GM23338 (cell line): Measurements from ENCODE around the gene TMA16. TPM values are rescaled to one million over a fixed set of nuclear protein-coding genes. Genes with fewer than 3 reads are reported as not detected.

Experiments
- ATAC-seq: fragments of 200-7000 bp; cut with Tn5 transposase; 3 replicates; pipeline ENCODE4 v1.9.1; 2020
- DNase-seq: peaks from one replicate; pipeline ENCODE4 v3.0.0-alpha.2; 2015; ENCODE audit warnings: low spot score
- H2AFZ ChIP-seq: fragments of 200-600 bp; sonication (generic); 2 replicates; pipeline ENCODE4 v1.8.0; 2016; ENCODE audit warnings: antibody characterized with exemption, mild to moderate bottlenecking, moderate library complexity
- H3F3A ChIP-seq: fragments of 200-600 bp; sonication (generic); replicated peaks from 2 replicates; pipeline ENCODE4 v1.8.0; 2017; ENCODE audit warnings: antibody characterized with exemption, mixed run types, low read depth
- H3K27ac ChIP-seq: fragments of 200-600 bp; sonication (generic); 2 replicates; pipeline ENCODE4 v1.6.1; 2016; ENCODE audit warnings: low read depth
- H3K27me3 ChIP-seq: fragments of 200-600 bp; sonication (generic); 2 replicates; pipeline ENCODE4 v1.8.0; 2016; ENCODE audit warnings: mild to moderate bottlenecking, mixed run types, moderate library complexity; ENCODE audit not compliant: insufficient read depth
- H3K36me3 ChIP-seq: fragments of 200-600 bp; sonication (generic); 2 replicates; pipeline ENCODE4 v1.8.0; 2016; ENCODE audit warnings: mild to moderate bottlenecking; ENCODE audit not compliant: insufficient read depth
- H3K4me1 ChIP-seq: fragments of 200-600 bp; sonication (generic); 2 replicates; pipeline ENCODE4 v1.8.0; 2016; ENCODE audit warnings: mild to moderate bottlenecking, moderate library complexity; ENCODE audit not compliant: insufficient read depth
- H3K4me2 ChIP-seq: fragments of 200-600 bp; sonication (generic); 2 replicates; pipeline ENCODE4 v1.7.1; 2017; ENCODE audit warnings: mixed run types
- H3K4me3 ChIP-seq: fragments of 200-600 bp; sonication (generic); 2 replicates; pipeline ENCODE4 v1.6.1; 2016; ENCODE audit warnings: mixed run types
- H3K79me2 ChIP-seq: fragments of 200-600 bp; sonication (generic); replicated peaks from 2 replicates; pipeline ENCODE4 v1.8.0; 2017; ENCODE audit warnings: mild to moderate bottlenecking; ENCODE audit not compliant: insufficient read depth
- H3K9me2 ChIP-seq: fragments of 200-600 bp; sonication (generic); 2 replicates; pipeline ENCODE4 v1.8.0; 2017; ENCODE audit not compliant: insufficient read depth
- H4K20me1 ChIP-seq: fragments of 200-600 bp; sonication (generic); replicated peaks from 2 replicates; pipeline ENCODE4 v1.8.0; 2017; ENCODE audit warnings: mild to moderate bottlenecking; ENCODE audit not compliant: insufficient read depth
- H3K27ac Mint-ChIP-seq: 2 replicates; pipeline ENCODE4 v1.8.0; 2020; ENCODE audit warnings: inconsistent platforms, mild to moderate bottlenecking, moderate library complexity, mixed read lengths
- H3K27me3 Mint-ChIP-seq: 3 replicates; pipeline ENCODE4 v1.8.0; 2022; ENCODE audit warnings: low read depth, mild to moderate bottlenecking, moderate library complexity, mixed read lengths, inconsistent platforms; ENCODE audit not compliant: insufficient read depth, poor library complexity
- H3K36me3 Mint-ChIP-seq: 3 replicates; pipeline ENCODE4 v1.8.0; 2021; ENCODE audit warnings: low read depth, mild to moderate bottlenecking, inconsistent platforms, moderate library complexity, mixed read lengths
- H3K4me1 Mint-ChIP-seq: 3 replicates; pipeline ENCODE4 v1.8.0; 2020; ENCODE audit warnings: mild to moderate bottlenecking, inconsistent platforms, mixed read lengths
- H3K4me3 Mint-ChIP-seq: 3 replicates; pipeline ENCODE4 v1.8.0; 2021; ENCODE audit warnings: moderate library complexity, mild to moderate bottlenecking, inconsistent platforms, mixed read lengths
- H3K9me3 Mint-ChIP-seq: 3 replicates; pipeline ENCODE4 v1.8.0; 2020; ENCODE audit warnings: moderate library complexity, mild to moderate bottlenecking, inconsistent platforms, mixed read lengths
- CREB1 ChIP-seq: fragments of 250-450 bp; sonication (Bioruptor Pico); IDR thresholded peaks from 2 replicates; pipeline ENCODE4 v1.5.0; 2020; ENCODE audit warnings: low read depth, mild to moderate bottlenecking, moderate library complexity
- NANOG ChIP-seq: IDR thresholded peaks from 2 replicates; pipeline ENCODE4 v1.6.1; 2016; ENCODE audit warnings: antibody characterized with exemption, borderline replicate concordance
- POLR2AphosphoS5 ChIP-seq: IDR thresholded peaks from 2 replicates; pipeline ENCODE4 v1.6.1; 2016; ENCODE audit warnings: antibody characterized with exemption, low read depth
- REST ChIP-seq: IDR thresholded peaks from one replicate; pipeline ENCODE4 v1.6.1; 2018; ENCODE audit warnings: antibody characterized with exemption; ENCODE audit not compliant: unreplicated experiment
- ZNF331 ChIP-seq: fragments of 250-450 bp; sonication (Bioruptor Pico); IDR thresholded peaks from 2 replicates; pipeline ENCODE4 v1.5.0; 2020; ENCODE audit warnings: low read depth, mild to moderate bottlenecking, moderate library complexity
- polyA plus RNA-seq: library from polyadenylated mRNA; unstranded; fragments of >200 nt; fragmentation: Nextera tagmentation; extraction: Ambion mirVana; gene quantifications from 2 replicates; pipeline ENCODE4 v1.2.1, GENCODE V29; 2016
- total RNA-seq: library from RNA; depleted of rRNA; stranded (reverse); fragments of >200 nt; shearing (Covaris generic); gene quantifications from 2 replicates; pipeline ENCODE4 v1.2.3, GENCODE V29; 2014

TMA16 gene
- total and polyA plus RNA-seq, 2 experiments from 2014 or later, result 46.4 to 96.1 TPM

DNA sequence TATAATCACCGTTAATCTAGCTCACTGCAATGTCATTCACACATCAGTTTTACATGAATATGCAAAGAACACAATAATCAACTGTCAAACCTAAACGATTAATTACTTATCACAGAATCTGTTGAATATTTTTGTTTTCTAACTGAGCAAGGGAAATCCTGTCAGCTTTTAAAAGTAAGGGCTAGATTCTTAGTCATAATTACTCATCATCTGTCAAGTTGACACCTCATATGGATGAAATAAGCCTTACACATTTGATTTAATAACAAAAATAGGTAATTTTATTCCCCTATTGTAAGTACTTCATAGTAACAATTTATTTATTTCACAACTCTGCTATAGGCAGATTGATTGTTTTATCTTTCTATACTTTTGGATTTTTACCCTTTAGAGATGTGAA lies 32.7 kb downstream of the TMA16 start:
- Histone ChIP-seq H3K4me3 (no peak overlapping the region), H2AFZ (no peak overlapping the region), H3F3A (no peaks in the 10 kb centered on the region), H3K36me3 (peaks cover 23% of the 10 kb centered on the region), H3K4me1 (peaks cover 11% of the 10 kb centered on the region; the same call in 1 of the 2 replicates), H3K9me2 (no peaks in the 10 kb centered on the region), H3K79me2 (no peaks in the 10 kb centered on the region), H3K27me3 (no peaks in the 10 kb centered on the region), H4K20me1 (no peaks in the 10 kb centered on the region), H3K27ac (no peak overlapping the region), H3K4me2 (no peak overlapping the region)
- no peaks in the 10 kb centered on the region for H3K27me3 Mint-ChIP-seq
- no peak overlapping the region for H3K4me3 Mint-ChIP-seq
- no peaks in the 10 kb centered on the region for H3K9me3 Mint-ChIP-seq
- H3K4me1 Mint-ChIP-seq, result peaks cover 6% of the 10 kb centered on the region; the same call in 1 of the 3 replicates
- H3K36me3 Mint-ChIP-seq, result peaks cover 42% of the 10 kb centered on the region; the same call in 2 of the 3 replicates
- no peak for ATAC-seq
- TF ChIP-seq ZNF331 (CRISPR knock-in tag) (no peak), NANOG (no peak), CREB1 (CRISPR knock-in tag) (no peak)
- no peak for DNase-seq
- no peak overlapping the region for H3K27ac Mint-ChIP-seq

GRCh38 chr4:163528653-163529052 lies 34.2 kb downstream of the TMA16 start:
- Mint-ChIP-seq H3K36me3 (peaks cover 33% of the 10 kb centered on the region; the same call in 2 of the 3 replicates), H3K4me1 (peaks cover 6% of the 10 kb centered on the region; the same call in 1 of the 3 replicates), H3K4me3 (no peak overlapping the region), H3K9me3 (no peaks in the 10 kb centered on the region), H3K27me3 (no peaks in the 10 kb centered on the region), H3K27ac (no peak overlapping the region)
- no peaks in the 10 kb centered on the region for H4K20me1 ChIP-seq
- ATAC-seq (no peak), DNase-seq (no peak)
- H3K79me2 ChIP-seq, result no peaks in the 10 kb centered on the region
- no peaks in the 10 kb centered on the region for H3F3A ChIP-seq
- H3K27me3 ChIP-seq, result no peaks in the 10 kb centered on the region
- H3K36me3 ChIP-seq, result peaks cover 15% of the 10 kb centered on the region
- no peak overlapping the region for H2AFZ ChIP-seq
- no peaks in the 10 kb centered on the region for H3K9me2 ChIP-seq
- peaks cover 7% of the 10 kb centered on the region; the same call in 1 of the 2 replicates for H3K4me1 ChIP-seq
- H3K4me2 ChIP-seq, result no peak overlapping the region
- H3K27ac ChIP-seq, result no peak overlapping the region
- no peak for TF ChIP-seq REST
- H3K4me3 ChIP-seq, result no peak overlapping the region

DNA sequence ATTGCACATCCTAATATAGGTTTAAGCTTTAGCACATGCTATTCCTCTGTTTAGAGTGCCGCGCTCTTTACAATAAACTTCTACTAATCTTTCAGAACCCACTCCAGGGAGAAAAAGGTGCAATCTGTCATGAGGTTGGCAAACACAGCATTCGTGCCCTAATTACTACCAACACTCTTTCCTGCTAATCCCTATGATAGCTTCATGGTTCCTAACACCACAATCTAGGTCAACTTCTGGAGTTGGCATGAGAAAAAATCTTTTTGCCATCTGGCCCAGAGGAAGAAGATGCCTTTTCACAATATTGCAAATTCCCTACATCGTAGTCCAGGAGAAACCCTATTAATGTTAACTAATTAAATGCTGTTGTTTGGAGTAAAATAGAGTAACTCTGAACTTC lies 39.6 kb downstream of the TMA16 start:
- Histone ChIP-seq H3K27ac (no peak overlapping the region), H4K20me1 (no peaks in the 10 kb centered on the region), H3K4me3 (no peak overlapping the region), H3F3A (no peaks in the 10 kb centered on the region), H3K27me3 (no peaks in the 10 kb centered on the region), H3K36me3 (peaks cover 3% of the 10 kb centered on the region), H3K4me1 (peaks cover 7% of the 10 kb centered on the region; the same call in 1 of the 2 replicates), H3K4me2 (no peak overlapping the region), H2AFZ (no peak overlapping the region), H3K9me2 (no peaks in the 10 kb centered on the region), H3K79me2 (no peaks in the 10 kb centered on the region)
- H3K4me3 Mint-ChIP-seq, result no peak overlapping the region
- H3K9me3 Mint-ChIP-seq, result no peaks in the 10 kb centered on the region
- ATAC-seq (no peak), DNase-seq (no peak)
- H3K36me3 Mint-ChIP-seq, result peaks cover 10% of the 10 kb centered on the region; the same call in 2 of the 3 replicates
- peaks cover 15% of the 10 kb centered on the region; the same call in 2 of the 3 replicates for H3K4me1 Mint-ChIP-seq
- H3K27ac Mint-ChIP-seq, result no peak overlapping the region
- H3K27me3 Mint-ChIP-seq, result no peaks in the 10 kb centered on the region
- TF ChIP-seq CREB1 (CRISPR knock-in tag), result no peak
- TF ChIP-seq POLR2AphosphoS5, result no peak
